GM23248 (cell line): Measurements from ENCODE around the gene PRKCB.

Experiments
- EZH2 ChIP-seq: fragments of 200-600 bp; sonication (generic); IDR thresholded peaks from 2 replicates; pipeline ENCODE4 v1.6.1; 2018; ENCODE audit warnings: antibody characterized with exemption, mild to moderate bottlenecking; ENCODE audit not compliant: insufficient read depth, poor library complexity, severe bottlenecking
- EZH2phosphoT487 ChIP-seq: fragments of 200-600 bp; sonication (generic); IDR thresholded peaks from 2 replicates; pipeline ENCODE4 v1.6.1; 2018; ENCODE audit warnings: antibody characterized with exemption, moderate library complexity, mild to moderate bottlenecking, low read depth; ENCODE audit not compliant: insufficient read depth

GRCh38 chr16:24189941-24190340 is 354.2 kb downstream of the PRKCB start:
- no peak for TF ChIP-seq EZH2phosphoT487
- no peak for TF ChIP-seq EZH2
